KG1 (cell line): ENCODE results near the gene RNASEL.

Source experiments
- DNase-seq: peaks from one replicate; lab custom pipeline; 2025; lab: John Stamatoyannopoulos, UW

RNASEL gene

GRCh38 chr1:182621906-182622305, 32.9 kb upstream of the RNASEL start:
- no peak for DNase-seq

- DNase-seq, result no peak
Observed at GRCh38 chr1:182620924-182621585, 32.0 kb upstream of the RNASEL start.

- DNase-seq, result no peak
Observed at GRCh38 chr1:182617734-182618351, 28.8 kb upstream of the RNASEL start.

- no peak for DNase-seq
Observed at GRCh38 chr1:182617014-182617429, 28.0 kb upstream of the RNASEL start.

- DNase-seq, result peak; percentile 86
Observed at GRCh38 chr1:182616130-182617013, 27.3 kb upstream of the RNASEL start.

GRCh38 chr1:182615468-182616129, 26.5 kb upstream of the RNASEL start:
- no peak for DNase-seq

GRCh38 chr1:182614796-182615454, 25.9 kb upstream of the RNASEL start:
- peak; percentile 45 for DNase-seq

GRCh38 chr1:182611787-182612186, 22.7 kb upstream of the RNASEL start:
- DNase-seq, result no peak

GRCh38 chr1:182611326-182611725, 22.3 kb upstream of the RNASEL start:
- no peak for DNase-seq

GRCh38 chr1:182610606-182611194, 21.6 kb upstream of the RNASEL start:
- no peak for DNase-seq

GRCh38 chr1:182608845-182609610, 20.0 kb upstream of the RNASEL start:
- DNase-seq, result no peak

GRCh38 chr1:182608236-182608635, 19.2 kb upstream of the RNASEL start:
- DNase-seq, result no peak

GRCh38 chr1:182607566-182607965, 18.5 kb upstream of the RNASEL start:
- DNase-seq, result no peak

- DNase-seq, result peak; percentile 80
Observed at GRCh38 chr1:182604175-182605164, 15.4 kb upstream of the RNASEL start, which contains the start of gene RGS16. TSS of gene RGS16 (minus strand) at chr1:182604389. CDS start at chr1:182604259, 130 bp downstream.

GRCh38 chr1:182603646-182604174, 14.7 kb upstream of the RNASEL start:
- DNase-seq, result no peak

- DNase-seq, result no peak
Observed at GRCh38 chr1:182602935-182603645, 14.0 kb upstream of the RNASEL start.

- DNase-seq, result no peak
Observed at GRCh38 chr1:182601913-182602312, 12.9 kb upstream of the RNASEL start.

GRCh38 chr1:182601416-182601786, 12.3 kb upstream of the RNASEL start:
- DNase-seq, result peak; percentile 42
